Activated CD4-positive, CD25-positive, alpha-beta regulatory T cell treated with anti-CD3 and anti-CD28 coated beads, Interleukin-2, amount 50 U/mL, for 24 hours (primary cell): ENCODE data around the gene RELCH.

Experiments
- ATAC-seq, 2 donors: fragments of 150-1000 bp; cut with Tn5 transposase; one replicate each; pipeline ENCODE4 v1.10.0; 2021; ENCODE audit warnings: mild to moderate bottlenecking in 1 of 2, moderate library complexity in 1 of 2

Gene RELCH

GRCh38 chr18:62196980-62197379, 9.9 kb downstream of the RELCH start:
- ATAC-seq, result no peak

GRCh38 chr18:62198259-62198658, 11.2 kb downstream of the RELCH start:
- peak; percentile 61 to 69 for ATAC-seq

- no peak for ATAC-seq
Observed at GRCh38 chr18:62199629-62200028, 12.6 kb downstream of the RELCH start.

- peak in 1 of 2 donors; percentile 56 for ATAC-seq
Observed at GRCh38 chr18:62200121-62200914, 13.3 kb downstream of the RELCH start.

- ATAC-seq, result no peak
Observed at GRCh38 chr18:62201870-62202269, 14.8 kb downstream of the RELCH start.

GRCh38 chr18:62205824-62206223, 18.8 kb downstream of the RELCH start:
- ATAC-seq, result no peak

- ATAC-seq, result no peak
Observed at GRCh38 chr18:62206593-62206992, 19.5 kb downstream of the RELCH start.

GRCh38 chr18:62209046-62209445, 22.0 kb downstream of the RELCH start:
- ATAC-seq, result no peak

- ATAC-seq, result no peak
Observed at GRCh38 chr18:62210138-62210537, 23.1 kb downstream of the RELCH start.

GRCh38 chr18:62211325-62211828, 24.3 kb downstream of the RELCH start:
- no peak for ATAC-seq

GRCh38 chr18:62214790-62215189, 27.7 kb downstream of the RELCH start:
- no peak for ATAC-seq

GRCh38 chr18:62224229-62224628, 37.2 kb downstream of the RELCH start:
- no peak for ATAC-seq

GRCh38 chr18:62226047-62226446, 39.0 kb downstream of the RELCH start:
- no peak for ATAC-seq

GRCh38 chr18:62236252-62236651, 49.2 kb downstream of the RELCH start:
- ATAC-seq, result no peak

- no peak for ATAC-seq
Observed at GRCh38 chr18:62239475-62239874, 52.4 kb downstream of the RELCH start.

GRCh38 chr18:62242955-62243354, 55.9 kb downstream of the RELCH start:
- no peak for ATAC-seq

GRCh38 chr18:62245177-62245576, 58.1 kb downstream of the RELCH start:
- no peak for ATAC-seq

GRCh38 chr18:62245699-62246098, 58.6 kb downstream of the RELCH start:
- no peak for ATAC-seq

- ATAC-seq, result no peak
Observed at GRCh38 chr18:62248313-62248712, 61.3 kb downstream of the RELCH start.

- peak in 1 of 2 donors; percentile 51 for ATAC-seq
Observed at GRCh38 chr18:62249478-62250097, 62.5 kb downstream of the RELCH start.

- no peak for ATAC-seq
Observed at GRCh38 chr18:62250475-62250874, 63.4 kb downstream of the RELCH start.

- no peak for ATAC-seq
Observed at GRCh38 chr18:62258093-62258492, 71.0 kb downstream of the RELCH start.

GRCh38 chr18:62258616-62259015, 71.6 kb downstream of the RELCH start:
- no peak for ATAC-seq

GRCh38 chr18:62262061-62262460, 75.0 kb downstream of the RELCH start:
- ATAC-seq, result no peak
